Measurements from ENCODE around the gene LAMA5. TPM values are rescaled to one million over a fixed set of nuclear protein-coding genes. Genes with fewer than 3 reads are reported as not detected.

The LAMA5 gene
- total RNA-seq, 1 donor from 2014 or later, result 232 TPM

- ATAC-seq, result no peak
- intact Hi-C loops (cut with DNase I), result no loop called here
- no peak for DNase-seq (ENCODE audit: low spot score)
These were observed 41.8 kb downstream of the LAMA5 start for GRCh38 chr20:62325172-62325905.

- DNase-seq (ENCODE audit: low spot score) (no peak), ATAC-seq (no peak)
- intact Hi-C loops (cut with DNase I), result no loop called here
These were observed 42.9 kb downstream of the LAMA5 start for GRCh38 chr20:62323980-62324906.

GRCh38 chr20:62323146-62323979, 43.7 kb downstream of the LAMA5 start:
- intact Hi-C loops (cut with DNase I), result no loop called here
- ATAC-seq (no peak), DNase-seq (ENCODE audit: low spot score) (no peak)

GRCh38 chr20:62322492-62323041, 44.5 kb downstream of the LAMA5 start:
- DNase-seq (ENCODE audit: low spot score), result no peak
- intact Hi-C loops (cut with DNase I), result no loop called here
- ATAC-seq, result no peak

GRCh38 chr20:62321975-62322374, 45.1 kb downstream of the LAMA5 start:
- intact Hi-C loops (cut with DNase I), result no loop called here
- ATAC-seq (no peak), DNase-seq (ENCODE audit: low spot score) (no peak)

GRCh38 chr20:62321521-62321948, 45.6 kb downstream of the LAMA5 start:
- DNase-seq (ENCODE audit: low spot score) (no peak), ATAC-seq (peak; percentile 14)
- intact Hi-C loops (cut with DNase I), result no loop called here

GRCh38 chr20:62320581-62321354, 46.3 kb downstream of the LAMA5 start:
- DNase-seq (ENCODE audit: low spot score) (no peak), ATAC-seq (peak; percentile 7)
- intact Hi-C loops (cut with DNase I), result no loop called here

GRCh38 chr20:62319346-62319909, 47.7 kb downstream of the LAMA5 start:
- no peak for ATAC-seq
- DNase-seq (ENCODE audit: low spot score), result no peak
- intact Hi-C loops (cut with DNase I), result no loop called here

GRCh38 chr20:62318400-62319345, 48.4 kb downstream of the LAMA5 start:
- ATAC-seq (no peak), DNase-seq (ENCODE audit: low spot score) (no peak)
- intact Hi-C loops (cut with DNase I), result no loop called here

- ATAC-seq, result no peak
- no peak for DNase-seq (ENCODE audit: low spot score)
- intact Hi-C loops (cut with DNase I), result no loop called here
These were observed 49.9 kb downstream of the LAMA5 start for GRCh38 chr20:62317167-62317655.

- ATAC-seq (no peak), DNase-seq (ENCODE audit: low spot score) (no peak)
- intact Hi-C loops (cut with DNase I), result no loop called here
These were observed 50.6 kb downstream of the LAMA5 start for GRCh38 chr20:62316331-62317166.

- intact Hi-C loops (cut with DNase I), result no loop called here
- DNase-seq (ENCODE audit: low spot score) (no peak), ATAC-seq (no peak)
These were observed 51.3 kb downstream of the LAMA5 start for GRCh38 chr20:62315773-62316172.

GRCh38 chr20:62314711-62315302, 52.3 kb downstream of the LAMA5 start:
- ATAC-seq (no peak), DNase-seq (ENCODE audit: low spot score) (no peak)
- intact Hi-C loops (cut with DNase I), result no loop called here

- DNase-seq (ENCODE audit: low spot score) (no peak), ATAC-seq (no peak)
- intact Hi-C loops (cut with DNase I), result no loop called here
These were observed 52.8 kb downstream of the LAMA5 start for GRCh38 chr20:62314339-62314638.

GRCh38 chr20:62313460-62314338, 53.4 kb downstream of the LAMA5 start:
- ATAC-seq (no peak), DNase-seq (ENCODE audit: low spot score) (no peak)
- intact Hi-C loops (cut with DNase I), result no loop called here
